GM12891 (cell line): ENCODE measurements around the gene STAT4.

Experiments
- POLR2A ChIP-seq: IDR thresholded peaks from 2 replicates; pipeline ENCODE4 v1.6.1; 2011; ENCODE audit warnings: low read depth, low read length, control low read depth
- POLR2AphosphoS5 ChIP-seq: IDR thresholded peaks from 2 replicates; pipeline ENCODE4 v1.6.1; 2011; ENCODE audit warnings: low read depth, low read length, control low read depth
- POU2F2 ChIP-seq: IDR thresholded peaks from 2 replicates; pipeline ENCODE4 v1.6.1; 2011; ENCODE audit warnings: low read depth, mild to moderate bottlenecking, control low read depth, low read length, moderate library complexity

DNA sequence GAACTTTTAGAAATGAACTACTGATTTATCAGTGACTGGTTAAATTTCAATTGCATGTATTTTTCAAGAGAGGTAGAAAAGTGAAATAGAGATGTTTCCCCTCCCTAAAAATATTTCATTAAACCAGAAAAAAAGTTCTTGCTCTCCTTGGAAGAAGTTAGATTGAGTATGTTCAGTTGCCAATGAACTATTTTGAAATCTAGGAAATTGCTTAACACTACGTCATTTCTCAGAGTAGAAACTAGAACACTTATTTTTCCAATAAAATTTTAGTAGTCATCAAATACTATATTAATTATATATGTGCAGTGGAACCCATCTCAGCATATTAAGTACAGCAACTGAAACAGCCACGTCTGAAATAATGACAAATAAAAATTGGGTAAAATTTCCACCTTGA lies 85.0 kb downstream of the STAT4 start:
- TF ChIP-seq POLR2A, result no peak
- no peak for TF ChIP-seq POLR2AphosphoS5
- no peak for TF ChIP-seq POU2F2
